ENCODE results near the gene ATP5IF1. TPM values are rescaled to one million over a fixed set of nuclear protein-coding genes. Genes with fewer than 3 reads are reported as not detected.

ATP5IF1 gene
- total and polyA plus RNA-seq, 4 donors, result 90.2 to 758 (median 142) TPM

DNA sequence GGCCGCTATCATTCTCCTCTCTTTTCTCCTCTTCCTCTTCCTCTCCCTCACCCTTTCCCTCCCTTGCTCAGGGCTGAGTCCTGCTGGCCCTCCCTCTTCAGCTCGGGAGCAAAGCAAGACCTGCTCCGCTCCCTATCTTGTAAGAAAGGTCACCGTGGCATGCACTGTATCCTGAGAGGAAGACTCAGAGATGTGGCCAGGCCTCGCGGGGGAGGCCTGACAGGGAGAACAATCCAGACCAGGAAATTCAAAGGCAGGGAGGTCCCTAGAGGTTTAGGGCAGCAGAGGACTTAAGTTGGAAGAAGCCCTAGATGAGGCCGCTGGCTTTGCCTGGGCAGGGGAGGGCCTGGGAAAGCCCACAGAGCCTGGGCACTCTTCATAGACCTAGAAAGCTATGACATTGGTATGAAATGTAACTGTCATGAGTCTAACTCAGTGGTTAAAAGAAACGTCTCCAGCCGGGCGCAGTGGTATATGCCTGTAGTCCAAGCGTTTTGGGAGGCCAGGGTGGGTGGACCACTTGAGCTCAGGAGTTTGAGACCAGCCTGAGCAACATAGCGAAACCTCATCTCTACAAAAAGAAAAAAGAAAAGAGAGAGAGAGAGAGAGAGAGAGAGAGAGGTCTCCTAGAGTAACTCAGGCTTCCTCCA, 44.8 kb upstream of the ATP5IF1 start:
- no peak for DNase-seq
- Histone ChIP-seq H3K36me3 (ENCODE audit: control insufficient read depth in 4 of 4, insufficient read depth in 4 of 4, low read length in 4 of 4) (no peaks in the 10 kb centered on the region), H3K9me3 (ENCODE audit: control insufficient read depth in 4 of 4, insufficient read depth in 3 of 4, low read length in 3 of 4) (no peaks in the 10 kb centered on the region), H3K4me1 (ENCODE audit: control insufficient read depth in 5 of 5, insufficient read depth in 5 of 5, low read length in 5 of 5) (peaks cover 0 to 7% (median 0%) of the 10 kb centered on the region in 5 donors), H3K27ac (ENCODE audit: low read depth in 1 of 2, low read length in 1 of 2) (peak overlapping the region in 1 of 2 donors; percentile 3), H3K27me3 (ENCODE audit: control insufficient read depth in 3 of 3, insufficient read depth in 3 of 3, low read length in 2 of 3) (no peaks in the 10 kb centered on the region), H3K4me3 (no peak overlapping the region), H3K9ac (ENCODE audit: insufficient read depth in 1 of 2, low read length in 2 of 2) (no peak overlapping the region)
- TF ChIP-seq, protein P1, sequence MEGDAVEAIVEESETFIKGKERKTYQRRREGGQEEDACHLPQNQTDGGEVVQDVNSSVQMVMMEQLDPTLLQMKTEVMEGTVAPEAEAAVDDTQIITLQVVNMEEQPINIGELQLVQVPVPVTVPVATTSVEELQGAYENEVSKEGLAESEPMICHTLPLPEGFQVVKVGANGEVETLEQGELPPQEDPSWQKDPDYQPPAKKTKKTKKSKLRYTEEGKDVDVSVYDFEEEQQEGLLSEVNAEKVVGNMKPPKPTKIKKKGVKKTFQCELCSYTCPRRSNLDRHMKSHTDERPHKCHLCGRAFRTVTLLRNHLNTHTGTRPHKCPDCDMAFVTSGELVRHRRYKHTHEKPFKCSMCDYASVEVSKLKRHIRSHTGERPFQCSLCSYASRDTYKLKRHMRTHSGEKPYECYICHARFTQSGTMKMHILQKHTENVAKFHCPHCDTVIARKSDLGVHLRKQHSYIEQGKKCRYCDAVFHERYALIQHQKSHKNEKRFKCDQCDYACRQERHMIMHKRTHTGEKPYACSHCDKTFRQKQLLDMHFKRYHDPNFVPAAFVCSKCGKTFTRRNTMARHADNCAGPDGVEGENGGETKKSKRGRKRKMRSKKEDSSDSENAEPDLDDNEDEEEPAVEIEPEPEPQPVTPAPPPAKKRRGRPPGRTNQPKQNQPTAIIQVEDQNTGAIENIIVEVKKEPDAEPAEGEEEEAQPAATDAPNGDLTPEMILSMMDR (IDR thresholded peaks at IDR 0.05; ENCODE audit: control extremely low read depth, extremely low read depth), result no peak
- ATAC-seq (ENCODE audit: insufficient read depth, low FRiP score), result no peak
- WGBS, 2 donors, result 66 to 76% methylated on average over 12 of the region's 12 CpGs

DNA sequence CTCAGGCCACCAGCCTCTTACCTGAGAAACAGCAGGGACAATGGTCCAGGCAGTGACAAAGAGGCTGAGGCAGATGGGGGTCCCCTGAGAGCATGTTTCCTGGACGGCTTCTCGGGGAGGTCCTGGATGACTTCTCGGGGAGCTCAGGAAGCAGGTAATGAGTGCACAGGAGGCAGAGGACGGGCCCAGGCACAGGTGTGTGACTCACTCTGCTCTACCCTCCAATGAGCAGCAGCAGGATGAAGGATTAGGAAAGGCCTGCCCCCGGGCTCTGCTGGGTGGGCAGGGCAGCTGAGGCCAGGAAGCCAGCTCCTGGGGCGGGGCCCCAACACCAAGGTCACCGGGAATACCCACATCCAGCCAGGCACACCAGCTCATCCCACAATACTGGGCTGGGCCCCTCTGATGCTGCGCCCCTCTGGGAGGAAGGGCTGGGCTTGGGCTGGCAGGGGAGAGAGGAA, 42.2 kb upstream of the ATP5IF1 start:
- H3K9me3 ChIP-seq (ENCODE audit: control insufficient read depth in 4 of 4, insufficient read depth in 3 of 4, low read length in 3 of 4), result no peaks in the 10 kb centered on the region
- peaks cover 0 to 8% (median 1%) of the 10 kb centered on the region in 4 donors for H3K36me3 ChIP-seq (ENCODE audit: control insufficient read depth in 4 of 4, insufficient read depth in 4 of 4, low read length in 4 of 4)
- no peaks in the 10 kb centered on the region for H3K27me3 ChIP-seq (ENCODE audit: control insufficient read depth in 3 of 3, insufficient read depth in 3 of 3, low read length in 2 of 3)
- H3K4me3 ChIP-seq, result no peak overlapping the region
- TF ChIP-seq, protein P1 (IDR thresholded peaks at IDR 0.05; ENCODE audit: control extremely low read depth, extremely low read depth), result no peak
- no peak overlapping the region for H3K9ac ChIP-seq (ENCODE audit: insufficient read depth in 1 of 2, low read length in 2 of 2)
- H3K27ac ChIP-seq (ENCODE audit: low read depth in 1 of 2, low read length in 1 of 2), result no peak overlapping the region
- 69 to 79% methylated on average over 8 of the region's 8 CpGs for WGBS, 2 donors
- H3K4me1 ChIP-seq (ENCODE audit: control insufficient read depth in 5 of 5, insufficient read depth in 5 of 5, low read length in 5 of 5), result peaks cover 0 to 7% (median 0%) of the 10 kb centered on the region in 5 donors
- no peak for DNase-seq
- no peak for ATAC-seq (ENCODE audit: insufficient read depth, low FRiP score)

DNA sequence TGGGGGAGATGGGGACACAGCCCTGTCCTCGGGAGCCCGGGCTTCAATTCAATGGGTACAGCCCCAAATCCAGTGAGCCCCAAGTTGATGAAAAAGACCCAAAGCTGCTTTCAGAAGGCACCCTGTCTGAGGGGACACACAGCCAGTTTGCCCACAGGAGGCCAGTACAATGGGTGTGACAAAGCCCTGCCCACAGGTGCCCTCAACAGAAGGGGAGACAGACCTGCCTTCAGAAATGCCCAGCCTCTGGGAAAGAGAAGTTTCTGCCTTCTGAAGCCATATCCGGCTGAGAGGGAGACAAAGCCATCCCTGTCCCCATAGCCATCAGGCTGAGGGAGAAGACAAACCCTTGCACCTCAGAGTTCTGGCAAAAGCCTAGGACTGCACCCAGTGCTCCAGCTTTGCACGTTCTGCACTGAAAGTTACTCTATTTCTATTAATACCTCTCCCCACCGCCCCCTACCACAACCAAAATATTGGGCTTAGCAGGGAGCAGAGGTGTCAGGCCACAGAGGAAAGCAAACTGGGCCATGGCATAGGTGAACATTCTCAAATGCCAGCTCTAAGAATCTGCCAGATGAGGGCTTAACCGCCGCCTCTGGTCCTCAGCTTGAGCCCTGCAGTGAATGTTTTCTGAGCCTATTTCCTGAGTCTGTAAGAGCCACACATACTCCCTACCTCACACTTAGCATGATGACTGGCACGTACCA, 41.4 kb upstream of the ATP5IF1 start:
- H3K9me3 ChIP-seq (ENCODE audit: control insufficient read depth in 4 of 4, insufficient read depth in 3 of 4, low read length in 3 of 4), result no peaks in the 10 kb centered on the region
- peaks cover 0 to 7% (median 0%) of the 10 kb centered on the region in 5 donors for H3K4me1 ChIP-seq (ENCODE audit: control insufficient read depth in 5 of 5, insufficient read depth in 5 of 5, low read length in 5 of 5)
- no peak overlapping the region for H3K9ac ChIP-seq (ENCODE audit: insufficient read depth in 1 of 2, low read length in 2 of 2)
- peak overlapping the region in 1 of 2 donors; percentile 16 for H3K27ac ChIP-seq (ENCODE audit: low read depth in 1 of 2, low read length in 1 of 2)
- DNase-seq (no peak), ATAC-seq (ENCODE audit: insufficient read depth, low FRiP score) (no peak)
- no peaks in the 10 kb centered on the region for H3K27me3 ChIP-seq (ENCODE audit: control insufficient read depth in 3 of 3, insufficient read depth in 3 of 3, low read length in 2 of 3)
- TF ChIP-seq, protein P1 (IDR thresholded peaks at IDR 0.05; ENCODE audit: control extremely low read depth, extremely low read depth), result no peak
- H3K36me3 ChIP-seq (ENCODE audit: control insufficient read depth in 4 of 4, insufficient read depth in 4 of 4, low read length in 4 of 4), result peaks cover under 1 to 14% (median 3%) of the 10 kb centered on the region in 4 donors
- WGBS, 2 donors, result 77 to 93% methylated on average over 8 of the region's 8 CpGs
- H3K4me3 ChIP-seq, result no peak overlapping the region
